ENCODE data around the gene HOXA3. TPM values are rescaled to one million over a fixed set of nuclear protein-coding genes. Genes with fewer than 3 reads are reported as not detected.

Gene HOXA3
- total and polyA plus RNA-seq, 2 of the 13 experiments (the other 11 are each of a cell fraction or from before 2014, with no cell fraction given) = 2.9 to 4.6 TPM

- TF ChIP-seq, protein P1, sequence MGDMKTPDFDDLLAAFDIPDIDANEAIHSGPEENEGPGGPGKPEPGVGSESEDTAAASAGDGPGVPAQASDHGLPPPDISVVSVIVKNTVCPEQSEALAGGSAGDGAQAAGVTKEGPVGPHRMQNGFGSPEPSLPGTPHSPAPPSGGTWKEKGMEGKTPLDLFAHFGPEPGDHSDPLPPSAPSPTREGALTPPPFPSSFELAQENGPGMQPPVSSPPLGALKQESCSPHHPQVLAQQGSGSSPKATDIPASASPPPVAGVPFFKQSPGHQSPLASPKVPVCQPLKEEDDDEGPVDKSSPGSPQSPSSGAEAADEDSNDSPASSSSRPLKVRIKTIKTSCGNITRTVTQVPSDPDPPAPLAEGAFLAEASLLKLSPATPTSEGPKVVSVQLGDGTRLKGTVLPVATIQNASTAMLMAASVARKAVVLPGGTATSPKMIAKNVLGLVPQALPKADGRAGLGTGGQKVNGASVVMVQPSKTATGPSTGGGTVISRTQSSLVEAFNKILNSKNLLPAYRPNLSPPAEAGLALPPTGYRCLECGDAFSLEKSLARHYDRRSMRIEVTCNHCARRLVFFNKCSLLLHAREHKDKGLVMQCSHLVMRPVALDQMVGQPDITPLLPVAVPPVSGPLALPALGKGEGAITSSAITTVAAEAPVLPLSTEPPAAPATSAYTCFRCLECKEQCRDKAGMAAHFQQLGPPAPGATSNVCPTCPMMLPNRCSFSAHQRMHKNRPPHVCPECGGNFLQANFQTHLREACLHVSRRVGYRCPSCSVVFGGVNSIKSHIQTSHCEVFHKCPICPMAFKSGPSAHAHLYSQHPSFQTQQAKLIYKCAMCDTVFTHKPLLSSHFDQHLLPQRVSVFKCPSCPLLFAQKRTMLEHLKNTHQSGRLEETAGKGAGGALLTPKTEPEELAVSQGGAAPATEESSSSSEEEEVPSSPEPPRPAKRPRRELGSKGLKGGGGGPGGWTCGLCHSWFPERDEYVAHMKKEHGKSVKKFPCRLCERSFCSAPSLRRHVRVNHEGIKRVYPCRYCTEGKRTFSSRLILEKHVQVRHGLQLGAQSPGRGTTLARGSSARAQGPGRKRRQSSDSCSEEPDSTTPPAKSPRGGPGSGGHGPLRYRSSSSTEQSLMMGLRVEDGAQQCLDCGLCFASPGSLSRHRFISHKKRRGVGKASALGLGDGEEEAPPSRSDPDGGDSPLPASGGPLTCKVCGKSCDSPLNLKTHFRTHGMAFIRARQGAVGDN (CRISPR knock-in tag; IDR thresholded peaks at IDR 0.05) = 0 out of 2 replicates have a peak, but pooled peaks have one; percentile 12
- no peak for TF ChIP-seq NRL (CRISPR knock-in tag; IDR thresholded peaks at IDR 0.05; ENCODE audit: borderline replicate concordance)
- no peak for TF ChIP-seq ZNF629 (CRISPR knock-in tag; conservative IDR thresholded peaks at IDR 0.05)
- no peak for TF ChIP-seq ZNF841 (CRISPR knock-in tag; IDR thresholded peaks at IDR 0.05; ENCODE audit: borderline replicate concordance)
- TF ChIP-seq MIER2 (CRISPR knock-in tag; IDR thresholded peaks at IDR 0.05) = no peak
- TF ChIP-seq, protein P2, sequence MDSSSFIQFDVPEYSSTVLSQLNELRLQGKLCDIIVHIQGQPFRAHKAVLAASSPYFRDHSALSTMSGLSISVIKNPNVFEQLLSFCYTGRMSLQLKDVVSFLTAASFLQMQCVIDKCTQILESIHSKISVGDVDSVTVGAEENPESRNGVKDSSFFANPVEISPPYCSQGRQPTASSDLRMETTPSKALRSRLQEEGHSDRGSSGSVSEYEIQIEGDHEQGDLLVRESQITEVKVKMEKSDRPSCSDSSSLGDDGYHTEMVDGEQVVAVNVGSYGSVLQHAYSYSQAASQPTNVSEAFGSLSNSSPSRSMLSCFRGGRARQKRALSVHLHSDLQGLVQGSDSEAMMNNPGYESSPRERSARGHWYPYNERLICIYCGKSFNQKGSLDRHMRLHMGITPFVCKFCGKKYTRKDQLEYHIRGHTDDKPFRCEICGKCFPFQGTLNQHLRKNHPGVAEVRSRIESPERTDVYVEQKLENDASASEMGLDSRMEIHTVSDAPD (CRISPR knock-in tag; IDR thresholded peaks at IDR 0.05) = no peak
- no peak for TF ChIP-seq TRAFD1 (CRISPR knock-in tag; IDR thresholded peaks at IDR 0.05; ENCODE audit: borderline replicate concordance)
- no peak for TF ChIP-seq ZFP41 (CRISPR knock-in tag; IDR thresholded peaks at IDR 0.05; ENCODE audit: borderline replicate concordance)
- no peak for TF ChIP-seq ZMYM2 (CRISPR knock-in tag; IDR thresholded peaks at IDR 0.05)
- TF ChIP-seq SCMH1 (CRISPR knock-in tag; IDR thresholded peaks at IDR 0.05; ENCODE audit: borderline replicate concordance) = no peak
- TF ChIP-seq ZNF280B (CRISPR knock-in tag; IDR thresholded peaks at IDR 0.05; ENCODE audit: borderline replicate concordance) = no peak
- TF ChIP-seq, protein P3, sequence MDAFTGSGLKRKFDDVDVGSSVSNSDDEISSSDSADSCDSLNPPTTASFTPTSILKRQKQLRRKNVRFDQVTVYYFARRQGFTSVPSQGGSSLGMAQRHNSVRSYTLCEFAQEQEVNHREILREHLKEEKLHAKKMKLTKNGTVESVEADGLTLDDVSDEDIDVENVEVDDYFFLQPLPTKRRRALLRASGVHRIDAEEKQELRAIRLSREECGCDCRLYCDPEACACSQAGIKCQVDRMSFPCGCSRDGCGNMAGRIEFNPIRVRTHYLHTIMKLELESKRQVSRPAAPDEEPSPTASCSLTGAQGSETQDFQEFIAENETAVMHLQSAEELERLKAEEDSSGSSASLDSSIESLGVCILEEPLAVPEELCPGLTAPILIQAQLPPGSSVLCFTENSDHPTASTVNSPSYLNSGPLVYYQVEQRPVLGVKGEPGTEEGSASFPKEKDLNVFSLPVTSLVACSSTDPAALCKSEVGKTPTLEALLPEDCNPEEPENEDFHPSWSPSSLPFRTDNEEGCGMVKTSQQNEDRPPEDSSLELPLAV (CRISPR knock-in tag; conservative IDR thresholded peaks at IDR 0.05; ENCODE audit: low read depth) = no peak
- TF ChIP-seq ZNF101 (CRISPR knock-in tag; IDR thresholded peaks at IDR 0.05; ENCODE audit: borderline replicate concordance, low read depth) = no peak
- TF ChIP-seq ZXDC (CRISPR knock-in tag; IDR thresholded peaks at IDR 0.05) = no peak
Measured at GRCh38 chr7:27182861-27183681, 30.7 kb upstream of the HOXA3 start (continued).

Measured in HepG2 (cell line).